Esophagus squamous epithelium (tissue), 5 donors: ENCODE results near the gene KLHL8. TPM values are rescaled to one million over a fixed set of nuclear protein-coding genes. Genes with fewer than 3 reads are reported as not detected.

Source experiments
- DNase-seq: peaks from one replicate; lab custom pipeline; 2025; lab: John Stamatoyannopoulos, UW
- H3K27ac ChIP-seq, 4 donors: fragments of 200-600 bp; sonication (generic); one replicate each; pipeline ENCODE4 v1.5.1; 2016 to 2019; ENCODE audit warnings: mild to moderate bottlenecking in 1 of 4
- H3K27me3 ChIP-seq, 4 donors: fragments of 200-600 bp; sonication (generic); 1 replicate in 3 of 4; 2 replicates in 1 of 4; pipeline versions ENCODE4 v1.5.1 to v1.6.0; 2017 to 2021; ENCODE audit warnings: antibody characterized with exemption in 1 of 4
- H3K36me3 ChIP-seq, 3 donors: fragments of 200-600 bp; sonication (generic); one replicate each; pipeline ENCODE4 v1.5.1; 2016 to 2019
- H3K4me1 ChIP-seq, 3 donors: fragments of 200-600 bp; sonication (generic); one replicate each; pipeline ENCODE4 v1.5.1; 2017 to 2019
- H3K4me3 ChIP-seq, 4 donors: fragments of 200-600 bp; sonication (generic); 1 replicate in 3 of 4; 2 replicates in 1 of 4; pipeline ENCODE4 v1.5.1; 2016 to 2019; ENCODE audit warnings: mild to moderate bottlenecking in 2 of 4, moderate library complexity in 1 of 4
- H3K9me3 ChIP-seq, 3 donors: fragments of 200-600 bp; sonication (generic); one replicate each; pipeline ENCODE4 v1.5.1; 2016 to 2019
- POLR2A ChIP-seq, 4 donors: fragments of 450-650 bp; IDR thresholded peaks; one replicate each; pipeline ENCODE4 v1.6.1; 2017; ENCODE audit warnings: antibody characterized with exemption in 4 of 4, mild to moderate bottlenecking in 4 of 4, moderate library complexity in 3 of 4
- WGBS, 2 donors: methylation state at CpG; one replicate each; pipeline ENCODE4 v1.1.5; 2018; 5-methylcytosine and 5-hydroxymethylcytosine counted together
- intact Hi-C: fragments of 100-400 bp; cut with DNase I; formaldehyde crosslinking; loops from one replicate; pipeline ENCODE4 v1.15.0; 2022
- total RNA-seq, 4 donors: library from RNA; depleted of rRNA; stranded (reverse); fragments of >200 nt; gene quantifications; one replicate each; pipeline ENCODE4 v1.1.0, GENCODE V29; 2016
- TF ChIP-seq, protein P1 (sequence below), 6 experiments: fragments of 450-650 bp in 4 of 6; fragments of 200-600 bp in 2 of 6; sonication (generic) in 2 of 6; IDR thresholded peaks; one replicate each; pipeline ENCODE4 v1.5.1; 2016 to 2019; ENCODE audit warnings: antibody characterized with exemption in 6 of 6, mild to moderate bottlenecking in 4 of 6, moderate library complexity in 4 of 6
- donor health status: DM: yes; HTN: yes; CAD: no.

Gene KLHL8
- total RNA-seq, 4 donors from 2014 or later, result 4.4 to 9.9 (median 6.9) TPM

DNA sequence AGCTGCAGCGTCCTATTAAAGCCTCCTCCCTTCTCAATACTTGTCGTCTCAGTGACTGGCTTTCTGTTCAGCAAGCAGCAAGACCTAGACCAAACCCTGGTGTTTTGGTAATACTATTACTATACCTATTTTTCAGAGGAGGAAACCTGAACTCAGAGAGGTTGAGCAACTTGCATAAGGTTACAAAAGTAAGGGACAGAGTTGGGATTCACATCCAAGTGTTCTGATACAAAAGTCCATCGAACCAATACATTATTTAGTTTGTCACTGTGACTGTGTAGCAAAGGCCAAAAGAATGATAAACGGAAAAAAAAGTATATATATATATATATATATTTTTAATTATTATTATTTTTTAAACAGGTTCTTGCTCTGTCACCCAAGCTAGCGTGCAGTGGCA, 29.9 kb upstream of the KLHL8 start:
- no peak for DNase-seq
- WGBS, 2 donors, result 75 to 77% methylated on average over 5 of the region's 5 CpGs
- no peak for TF ChIP-seq POLR2A (IDR thresholded peaks at IDR 0.05)
- TF ChIP-seq, protein P1, sequence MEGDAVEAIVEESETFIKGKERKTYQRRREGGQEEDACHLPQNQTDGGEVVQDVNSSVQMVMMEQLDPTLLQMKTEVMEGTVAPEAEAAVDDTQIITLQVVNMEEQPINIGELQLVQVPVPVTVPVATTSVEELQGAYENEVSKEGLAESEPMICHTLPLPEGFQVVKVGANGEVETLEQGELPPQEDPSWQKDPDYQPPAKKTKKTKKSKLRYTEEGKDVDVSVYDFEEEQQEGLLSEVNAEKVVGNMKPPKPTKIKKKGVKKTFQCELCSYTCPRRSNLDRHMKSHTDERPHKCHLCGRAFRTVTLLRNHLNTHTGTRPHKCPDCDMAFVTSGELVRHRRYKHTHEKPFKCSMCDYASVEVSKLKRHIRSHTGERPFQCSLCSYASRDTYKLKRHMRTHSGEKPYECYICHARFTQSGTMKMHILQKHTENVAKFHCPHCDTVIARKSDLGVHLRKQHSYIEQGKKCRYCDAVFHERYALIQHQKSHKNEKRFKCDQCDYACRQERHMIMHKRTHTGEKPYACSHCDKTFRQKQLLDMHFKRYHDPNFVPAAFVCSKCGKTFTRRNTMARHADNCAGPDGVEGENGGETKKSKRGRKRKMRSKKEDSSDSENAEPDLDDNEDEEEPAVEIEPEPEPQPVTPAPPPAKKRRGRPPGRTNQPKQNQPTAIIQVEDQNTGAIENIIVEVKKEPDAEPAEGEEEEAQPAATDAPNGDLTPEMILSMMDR (IDR thresholded peaks at IDR 0.05), result no peak
- Histone ChIP-seq H3K36me3 (no peaks in the 10 kb centered on the region), H3K4me1 (peaks cover 0 to 6% (median 0%) of the 10 kb centered on the region in 3 donors), H3K9me3 (no peaks in the 10 kb centered on the region), H3K4me3 (no peak overlapping the region), H3K27ac (no peak overlapping the region), H3K27me3 (no peaks in the 10 kb centered on the region)
- intact Hi-C loops, result no loop called here

DNA sequence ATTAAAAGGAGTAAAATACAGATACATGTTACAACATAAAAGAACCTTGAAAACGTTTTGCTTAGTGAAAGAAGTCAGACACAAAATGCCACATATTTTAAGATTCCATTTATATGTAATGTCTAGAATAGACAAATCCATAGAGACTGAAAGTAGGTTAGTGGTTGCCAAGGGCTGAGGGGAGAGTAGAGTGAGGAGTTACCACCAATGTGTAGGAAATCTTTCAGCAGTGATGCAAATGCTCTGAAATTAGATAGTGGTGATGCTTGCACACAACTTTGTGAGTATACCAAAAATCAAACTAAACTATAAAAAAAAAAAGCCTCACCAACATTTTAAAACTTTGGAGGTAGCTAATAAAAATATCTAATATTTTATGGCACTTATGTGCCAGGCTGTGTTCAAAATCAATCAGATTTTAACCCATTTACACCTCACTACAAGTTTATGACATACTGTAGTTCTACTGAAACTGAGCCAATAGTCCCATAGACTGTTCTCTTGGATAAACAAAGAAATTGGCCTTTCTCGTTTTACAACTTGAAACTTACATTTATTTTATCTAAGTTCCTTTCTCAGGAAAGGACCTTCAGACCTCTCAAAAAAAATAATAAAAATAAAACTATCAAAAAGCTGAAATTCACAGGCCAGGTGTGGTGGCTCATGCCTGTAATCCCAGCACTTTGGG, 29.1 kb upstream of the KLHL8 start:
- DNase-seq, result no peak

DNA sequence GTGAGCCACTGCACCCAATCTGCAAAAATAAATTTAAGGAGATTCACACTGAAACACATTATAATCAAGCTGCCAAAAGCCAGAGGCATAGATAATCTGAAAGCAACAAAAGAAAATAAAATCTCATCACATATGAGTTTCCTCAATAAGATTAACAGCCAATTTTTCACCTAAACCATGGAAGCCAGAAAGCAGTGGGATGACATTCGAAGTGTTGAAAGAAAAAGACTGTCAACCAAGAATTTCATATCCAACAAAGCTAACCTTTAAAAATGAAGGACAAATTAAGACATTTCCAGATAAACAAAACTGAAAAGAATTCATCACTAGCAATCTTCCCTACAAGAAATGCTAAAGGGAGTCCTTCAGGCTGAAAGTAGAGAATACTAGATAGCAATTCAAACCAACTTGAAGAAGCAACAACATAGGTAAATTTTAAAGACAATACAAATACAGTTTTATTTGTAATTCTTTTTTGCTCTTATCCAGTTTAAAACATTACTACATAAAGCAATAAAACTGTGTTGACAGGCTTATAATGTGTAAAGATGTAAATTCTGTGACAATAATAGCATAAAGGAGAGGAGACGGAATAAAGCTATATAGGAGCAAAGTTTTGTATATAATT, 23.1 kb upstream of the KLHL8 start:
- 91% methylated on average over 2 of the region's 2 CpGs for WGBS, 2 donors
- H3K9me3 ChIP-seq, result peaks cover 3 to 20% (median 12%) of the 10 kb centered on the region in 3 donors
- TF ChIP-seq, protein P1 (IDR thresholded peaks at IDR 0.05), result no peak
- no peak for TF ChIP-seq POLR2A (IDR thresholded peaks at IDR 0.05)
- no peak for DNase-seq
- no peaks in the 10 kb centered on the region for H3K27me3 ChIP-seq
- peaks cover 0 to 6% (median 0%) of the 10 kb centered on the region in 3 donors for H3K4me1 ChIP-seq
- no peaks in the 10 kb centered on the region for H3K36me3 ChIP-seq
- intact Hi-C loops, result no loop called here
- no peak overlapping the region for H3K27ac ChIP-seq
- no peak overlapping the region for H3K4me3 ChIP-seq

More for the DNA sequence above, 29.1 kb upstream of the KLHL8 start:
- Histone ChIP-seq H3K36me3 (no peaks in the 10 kb centered on the region), H3K4me3 (no peak overlapping the region), H3K4me1 (peaks cover 0 to 6% (median 0%) of the 10 kb centered on the region in 3 donors), H3K27ac (no peak overlapping the region), H3K27me3 (no peaks in the 10 kb centered on the region), H3K9me3 (no peaks in the 10 kb centered on the region)
- TF ChIP-seq POLR2A (IDR thresholded peaks at IDR 0.05), result no peak
- TF ChIP-seq, protein P1 (IDR thresholded peaks at IDR 0.05), result no peak
- WGBS, 2 donors, result 31 to 43% methylated on average over 2 of the region's 2 CpGs
- intact Hi-C loops, result no loop called here

DNA sequence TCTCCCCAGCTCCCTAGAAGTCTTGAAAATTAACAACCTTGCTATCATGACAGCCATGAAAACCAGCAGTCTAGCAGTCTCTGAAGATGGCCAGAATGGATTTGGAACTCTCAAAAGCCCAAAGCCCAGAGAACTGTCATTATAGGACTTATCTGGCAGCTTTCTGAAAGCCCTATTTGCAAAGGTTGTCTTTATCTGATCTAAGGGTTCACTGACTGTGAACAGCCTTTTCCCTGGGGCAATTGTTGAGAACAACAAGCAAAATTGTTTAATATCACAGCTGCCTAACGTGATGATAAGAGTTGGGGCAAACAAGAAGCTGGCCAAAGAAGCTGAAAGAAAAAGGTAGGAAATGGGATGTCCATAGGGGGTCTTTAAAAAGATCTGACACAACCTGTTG, 20.9 kb upstream of the KLHL8 start:
- Histone ChIP-seq H3K36me3 (no peaks in the 10 kb centered on the region), H3K27ac (no peak overlapping the region), H3K4me1 (peaks cover 0 to 6% (median under 1%) of the 10 kb centered on the region in 3 donors), H3K9me3 (peaks cover 3 to 20% (median 12%) of the 10 kb centered on the region in 3 donors), H3K27me3 (no peaks in the 10 kb centered on the region), H3K4me3 (no peak overlapping the region)
- no peak for DNase-seq
- 41% methylated on average over 1 of the region's 1 CpG; no CpG with 5 or more reads in 1 of the 2 donors for WGBS, 2 donors
- intact Hi-C loops, result no loop called here
- TF ChIP-seq, protein P1 (IDR thresholded peaks at IDR 0.05), result no peak
- no peak for TF ChIP-seq POLR2A (IDR thresholded peaks at IDR 0.05)

DNA sequence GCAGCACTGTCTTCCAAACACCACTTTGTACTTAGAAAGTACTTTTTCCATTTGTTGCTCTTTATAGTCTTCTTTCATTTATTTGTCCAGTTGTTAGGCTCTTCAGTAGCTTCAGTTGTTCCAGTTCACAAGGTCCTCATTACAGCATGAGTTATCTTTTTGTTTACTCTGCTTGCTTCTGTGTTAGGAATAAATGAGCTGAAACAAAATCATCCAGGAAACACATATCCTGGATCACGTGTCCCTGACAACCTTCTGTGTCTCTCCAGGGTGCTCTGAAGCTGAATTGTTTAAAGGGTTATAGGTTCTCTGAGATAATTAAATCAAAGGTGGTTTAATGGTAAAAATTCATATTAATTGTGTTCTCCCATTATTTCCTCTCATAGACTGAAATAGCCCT, 19.9 kb upstream of the KLHL8 start:
- 21 to 29% methylated on average over 1 of the region's 1 CpG for WGBS, 2 donors

More for the DNA sequence above, 19.9 kb upstream of the KLHL8 start:
- no peak for TF ChIP-seq POLR2A (IDR thresholded peaks at IDR 0.05)
- TF ChIP-seq, protein P1 (IDR thresholded peaks at IDR 0.05), result no peak
- Histone ChIP-seq H3K4me1 (peaks cover 0 to 15% (median 4%) of the 10 kb centered on the region in 3 donors), H3K27me3 (no peaks in the 10 kb centered on the region), H3K36me3 (no peaks in the 10 kb centered on the region), H3K9me3 (peaks cover 3 to 20% (median 12%) of the 10 kb centered on the region in 3 donors), H3K4me3 (no peak overlapping the region), H3K27ac (no peak overlapping the region)
- DNase-seq, result no peak
- intact Hi-C loops, result no loop called here
